ENCODE results near the gene TLN1. TPM values are rescaled to one million over a fixed set of nuclear protein-coding genes. Genes with fewer than 3 reads are reported as not detected.

The TLN1 gene
- total and polyA plus RNA-seq, 2 of the 8 experiments (the other 6 are each of a cell fraction or from before 2014, with no cell fraction given), result 28.1 to 90.1 TPM

DNA sequence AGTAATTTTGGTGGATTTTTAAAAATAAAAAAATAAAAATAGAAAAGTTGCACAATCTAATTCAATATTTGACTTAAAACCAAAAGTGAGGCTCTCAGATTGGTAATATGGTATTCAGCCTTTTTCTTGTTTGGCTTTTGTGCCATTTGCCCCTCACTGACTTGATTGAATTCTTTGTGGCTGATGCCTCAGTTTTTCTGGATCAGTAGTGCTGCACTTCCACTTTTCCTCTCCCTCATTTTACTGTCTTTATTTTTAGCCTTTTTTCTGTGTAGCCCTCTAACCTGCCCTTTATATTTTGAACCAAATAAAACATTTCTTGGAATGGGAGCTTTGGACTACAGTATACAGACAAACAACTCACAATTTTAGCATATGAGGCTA lies 25.9 kb upstream of the TLN1 start (continued):
- TF ChIP-seq, protein P1, sequence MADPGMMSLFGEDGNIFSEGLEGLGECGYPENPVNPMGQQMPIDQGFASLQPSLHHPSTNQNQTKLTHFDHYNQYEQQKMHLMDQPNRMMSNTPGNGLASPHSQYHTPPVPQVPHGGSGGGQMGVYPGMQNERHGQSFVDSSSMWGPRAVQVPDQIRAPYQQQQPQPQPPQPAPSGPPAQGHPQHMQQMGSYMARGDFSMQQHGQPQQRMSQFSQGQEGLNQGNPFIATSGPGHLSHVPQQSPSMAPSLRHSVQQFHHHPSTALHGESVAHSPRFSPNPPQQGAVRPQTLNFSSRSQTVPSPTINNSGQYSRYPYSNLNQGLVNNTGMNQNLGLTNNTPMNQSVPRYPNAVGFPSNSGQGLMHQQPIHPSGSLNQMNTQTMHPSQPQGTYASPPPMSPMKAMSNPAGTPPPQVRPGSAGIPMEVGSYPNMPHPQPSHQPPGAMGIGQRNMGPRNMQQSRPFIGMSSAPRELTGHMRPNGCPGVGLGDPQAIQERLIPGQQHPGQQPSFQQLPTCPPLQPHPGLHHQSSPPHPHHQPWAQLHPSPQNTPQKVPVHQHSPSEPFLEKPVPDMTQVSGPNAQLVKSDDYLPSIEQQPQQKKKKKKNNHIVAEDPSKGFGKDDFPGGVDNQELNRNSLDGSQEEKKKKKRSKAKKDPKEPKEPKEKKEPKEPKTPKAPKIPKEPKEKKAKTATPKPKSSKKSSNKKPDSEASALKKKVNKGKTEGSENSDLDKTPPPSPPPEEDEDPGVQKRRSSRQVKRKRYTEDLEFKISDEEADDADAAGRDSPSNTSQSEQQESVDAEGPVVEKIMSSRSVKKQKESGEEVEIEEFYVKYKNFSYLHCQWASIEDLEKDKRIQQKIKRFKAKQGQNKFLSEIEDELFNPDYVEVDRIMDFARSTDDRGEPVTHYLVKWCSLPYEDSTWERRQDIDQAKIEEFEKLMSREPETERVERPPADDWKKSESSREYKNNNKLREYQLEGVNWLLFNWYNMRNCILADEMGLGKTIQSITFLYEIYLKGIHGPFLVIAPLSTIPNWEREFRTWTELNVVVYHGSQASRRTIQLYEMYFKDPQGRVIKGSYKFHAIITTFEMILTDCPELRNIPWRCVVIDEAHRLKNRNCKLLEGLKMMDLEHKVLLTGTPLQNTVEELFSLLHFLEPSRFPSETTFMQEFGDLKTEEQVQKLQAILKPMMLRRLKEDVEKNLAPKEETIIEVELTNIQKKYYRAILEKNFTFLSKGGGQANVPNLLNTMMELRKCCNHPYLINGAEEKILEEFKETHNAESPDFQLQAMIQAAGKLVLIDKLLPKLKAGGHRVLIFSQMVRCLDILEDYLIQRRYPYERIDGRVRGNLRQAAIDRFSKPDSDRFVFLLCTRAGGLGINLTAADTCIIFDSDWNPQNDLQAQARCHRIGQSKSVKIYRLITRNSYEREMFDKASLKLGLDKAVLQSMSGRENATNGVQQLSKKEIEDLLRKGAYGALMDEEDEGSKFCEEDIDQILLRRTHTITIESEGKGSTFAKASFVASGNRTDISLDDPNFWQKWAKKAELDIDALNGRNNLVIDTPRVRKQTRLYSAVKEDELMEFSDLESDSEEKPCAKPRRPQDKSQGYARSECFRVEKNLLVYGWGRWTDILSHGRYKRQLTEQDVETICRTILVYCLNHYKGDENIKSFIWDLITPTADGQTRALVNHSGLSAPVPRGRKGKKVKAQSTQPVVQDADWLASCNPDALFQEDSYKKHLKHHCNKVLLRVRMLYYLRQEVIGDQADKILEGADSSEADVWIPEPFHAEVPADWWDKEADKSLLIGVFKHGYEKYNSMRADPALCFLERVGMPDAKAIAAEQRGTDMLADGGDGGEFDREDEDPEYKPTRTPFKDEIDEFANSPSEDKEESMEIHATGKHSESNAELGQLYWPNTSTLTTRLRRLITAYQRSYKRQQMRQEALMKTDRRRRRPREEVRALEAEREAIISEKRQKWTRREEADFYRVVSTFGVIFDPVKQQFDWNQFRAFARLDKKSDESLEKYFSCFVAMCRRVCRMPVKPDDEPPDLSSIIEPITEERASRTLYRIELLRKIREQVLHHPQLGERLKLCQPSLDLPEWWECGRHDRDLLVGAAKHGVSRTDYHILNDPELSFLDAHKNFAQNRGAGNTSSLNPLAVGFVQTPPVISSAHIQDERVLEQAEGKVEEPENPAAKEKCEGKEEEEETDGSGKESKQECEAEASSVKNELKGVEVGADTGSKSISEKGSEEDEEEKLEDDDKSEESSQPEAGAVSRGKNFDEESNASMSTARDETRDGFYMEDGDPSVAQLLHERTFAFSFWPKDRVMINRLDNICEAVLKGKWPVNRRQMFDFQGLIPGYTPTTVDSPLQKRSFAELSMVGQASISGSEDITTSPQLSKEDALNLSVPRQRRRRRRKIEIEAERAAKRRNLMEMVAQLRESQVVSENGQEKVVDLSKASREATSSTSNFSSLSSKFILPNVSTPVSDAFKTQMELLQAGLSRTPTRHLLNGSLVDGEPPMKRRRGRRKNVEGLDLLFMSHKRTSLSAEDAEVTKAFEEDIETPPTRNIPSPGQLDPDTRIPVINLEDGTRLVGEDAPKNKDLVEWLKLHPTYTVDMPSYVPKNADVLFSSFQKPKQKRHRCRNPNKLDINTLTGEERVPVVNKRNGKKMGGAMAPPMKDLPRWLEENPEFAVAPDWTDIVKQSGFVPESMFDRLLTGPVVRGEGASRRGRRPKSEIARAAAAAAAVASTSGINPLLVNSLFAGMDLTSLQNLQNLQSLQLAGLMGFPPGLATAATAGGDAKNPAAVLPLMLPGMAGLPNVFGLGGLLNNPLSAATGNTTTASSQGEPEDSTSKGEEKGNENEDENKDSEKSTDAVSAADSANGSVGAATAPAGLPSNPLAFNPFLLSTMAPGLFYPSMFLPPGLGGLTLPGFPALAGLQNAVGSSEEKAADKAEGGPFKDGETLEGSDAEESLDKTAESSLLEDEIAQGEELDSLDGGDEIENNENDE (IDR thresholded peaks at IDR 0.05; ENCODE audit: insufficient replicate concordance, low read length), result no peak
- TF ChIP-seq FOSL1 (IDR thresholded peaks at IDR 0.05; ENCODE audit: insufficient read depth, low read depth, low read length), result no peak
- no peak for TF ChIP-seq TCF12 (IDR thresholded peaks at IDR 0.05; ENCODE audit: low read depth, low read length)
- no peak for TF ChIP-seq USF2 (IDR thresholded peaks at IDR 0.05; ENCODE audit: low read length)
